ENCODE measurements around the gene PC.

GRCh38 chr11:66987924-66988637, 29.9 kb upstream of the PC start:
- TF ChIP-seq CTCF (IDR thresholded peaks at IDR 0.05; ENCODE audit: low read length) (no peak), EZH2 (optimal IDR thresholded peaks at IDR 0.05; ENCODE audit: low read depth, low read length) (no peak), EZH2phosphoT487 (IDR thresholded peaks at IDR 0.05; ENCODE audit: low read length) (no peak)

Measured in MM.1S (cell line).